ENCODE measurements around the gene SGIP1. TPM values are rescaled to one million over a fixed set of nuclear protein-coding genes. Genes with fewer than 3 reads are reported as not detected.
"Not testable (repeated sequence)": the region's sequence is repeated elsewhere in the genome, so short reads cannot be mapped to it uniquely, and the experiment has no call there.

The SGIP1 gene
- total RNA-seq, 3 donors from 2014 or later = not detected

DNA sequence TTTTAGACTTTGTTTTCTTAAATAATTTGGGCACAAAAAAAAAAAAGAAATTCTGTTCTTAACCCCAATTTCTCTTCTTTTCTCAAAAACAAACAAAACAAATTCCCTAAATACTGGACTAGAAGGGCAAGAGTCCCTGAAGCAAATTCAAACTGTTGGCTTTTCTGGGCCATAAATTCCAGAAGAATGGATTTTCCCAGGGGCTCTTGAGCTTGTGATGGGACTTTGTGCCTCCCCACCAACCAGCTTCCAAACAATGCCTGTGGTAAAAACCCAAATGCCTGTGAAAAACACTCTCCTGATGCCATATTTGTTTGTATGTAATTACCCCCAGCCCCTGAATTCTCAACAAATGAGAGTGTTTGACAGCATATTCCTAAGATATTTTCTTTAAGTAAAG lies 55.4 kb downstream of the SGIP1 start:
- Mint-ChIP-seq H3K9me3 (no peaks in the 10 kb centered on the region), H3K27me3 (ENCODE audit: low read depth) (peaks cover 3% of the 10 kb centered on the region), H3K4me3 (no peak overlapping the region), H3K36me3 (ENCODE audit: insufficient read depth) (no peaks in the 10 kb centered on the region), H3K4me1 (ENCODE audit: low read depth) (no peaks in the 10 kb centered on the region)
- DNase-seq (no peak), ATAC-seq (no peak)

DNA sequence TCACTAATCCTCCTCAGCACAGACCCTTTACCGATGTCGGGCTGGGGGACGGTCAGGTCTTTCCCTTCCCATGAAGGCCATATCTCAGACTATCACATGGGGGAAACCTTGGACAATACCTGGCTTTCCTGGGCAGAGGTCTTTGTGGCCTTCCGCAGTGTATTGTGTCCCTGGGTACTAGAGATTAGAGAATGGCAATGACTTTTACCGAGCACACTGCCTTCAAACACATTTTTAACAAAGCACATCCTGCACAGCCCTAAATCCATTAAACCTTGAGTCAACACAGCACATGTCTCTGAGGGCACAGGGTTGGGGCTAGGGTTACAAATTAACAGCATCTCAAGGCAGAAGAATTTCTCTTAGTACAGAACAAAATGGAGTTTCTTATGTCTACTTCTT lies 58.2 kb downstream of the SGIP1 start:
- not testable (repeated sequence) for H3K4me3 Mint-ChIP-seq; H3K27me3 Mint-ChIP-seq (ENCODE audit: low read depth); H3K4me1 Mint-ChIP-seq (ENCODE audit: low read depth); H3K9me3 Mint-ChIP-seq; DNase-seq; H3K36me3 Mint-ChIP-seq (ENCODE audit: insufficient read depth); ATAC-seq

DNA sequence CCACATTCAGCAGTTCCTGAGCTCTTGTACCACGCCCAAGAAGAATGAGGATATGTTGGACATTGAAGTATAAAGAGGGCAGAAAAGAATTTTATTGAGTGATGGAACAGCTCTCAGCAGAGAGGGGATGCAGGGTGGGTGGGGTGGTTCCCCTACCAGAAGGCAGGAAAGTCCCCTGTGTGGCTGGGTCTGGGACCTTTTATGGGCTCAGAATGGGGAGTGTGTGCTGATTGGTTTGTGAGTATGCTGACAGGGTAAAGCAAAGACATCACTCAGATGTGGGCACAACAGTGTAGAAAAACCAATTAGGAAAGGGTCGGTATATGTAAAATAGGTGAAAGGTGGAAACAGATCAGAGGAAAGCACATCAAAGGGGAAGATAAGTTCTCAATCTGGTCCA lies 62.2 kb downstream of the SGIP1 start:
- no peaks in the 10 kb centered on the region for H3K36me3 Mint-ChIP-seq (ENCODE audit: insufficient read depth)
- DNase-seq (no peak), ATAC-seq (no peak)
- H3K4me3 Mint-ChIP-seq = no peak overlapping the region
- peaks cover 12% of the 10 kb centered on the region for H3K27me3 Mint-ChIP-seq (ENCODE audit: low read depth)
- no peaks in the 10 kb centered on the region for H3K9me3 Mint-ChIP-seq
- H3K4me1 Mint-ChIP-seq (ENCODE audit: low read depth) = no peaks in the 10 kb centered on the region

DNA sequence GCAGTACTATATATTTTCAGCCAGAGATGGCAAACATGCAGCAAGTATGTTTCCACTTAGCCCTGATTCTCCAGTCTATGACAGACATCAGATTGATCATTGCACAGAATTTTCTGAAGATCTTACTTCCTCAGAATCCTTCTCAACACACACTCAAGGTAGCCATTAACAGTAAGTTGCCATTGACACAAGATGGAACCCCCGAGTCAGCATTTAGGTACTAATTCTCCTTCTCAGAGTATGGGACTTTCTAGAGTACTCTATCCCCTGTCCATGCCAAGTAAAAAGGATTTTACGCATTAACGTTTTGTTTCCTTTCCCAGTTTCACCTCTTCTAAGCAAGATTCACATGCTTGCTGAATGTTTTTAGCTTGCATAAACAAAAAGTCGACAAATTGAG lies 63.5 kb downstream of the SGIP1 start:
- DNase-seq = no peak
- Mint-ChIP-seq H3K4me1 (ENCODE audit: low read depth) (no peaks in the 10 kb centered on the region), H3K27me3 (ENCODE audit: low read depth) (peaks cover 12% of the 10 kb centered on the region), H3K36me3 (ENCODE audit: insufficient read depth) (no peaks in the 10 kb centered on the region), H3K4me3 (no peak overlapping the region), H3K9me3 (no peaks in the 10 kb centered on the region)
- ATAC-seq = no peak

GRCh38 chr1:66598670-66599069 lies 64.7 kb downstream of the SGIP1 start:
- ATAC-seq (no peak), DNase-seq (no peak)
- H3K4me1 Mint-ChIP-seq (ENCODE audit: low read depth) = no peaks in the 10 kb centered on the region
- H3K9me3 Mint-ChIP-seq = no peaks in the 10 kb centered on the region
- H3K27me3 Mint-ChIP-seq (ENCODE audit: low read depth) = peaks cover 12% of the 10 kb centered on the region
- H3K36me3 Mint-ChIP-seq (ENCODE audit: insufficient read depth) = no peaks in the 10 kb centered on the region
- H3K4me3 Mint-ChIP-seq = no peak overlapping the region

GRCh38 chr1:66599346-66599745 lies 65.4 kb downstream of the SGIP1 start:
- H3K4me1 Mint-ChIP-seq (ENCODE audit: low read depth) = no peaks in the 10 kb centered on the region

DNA sequence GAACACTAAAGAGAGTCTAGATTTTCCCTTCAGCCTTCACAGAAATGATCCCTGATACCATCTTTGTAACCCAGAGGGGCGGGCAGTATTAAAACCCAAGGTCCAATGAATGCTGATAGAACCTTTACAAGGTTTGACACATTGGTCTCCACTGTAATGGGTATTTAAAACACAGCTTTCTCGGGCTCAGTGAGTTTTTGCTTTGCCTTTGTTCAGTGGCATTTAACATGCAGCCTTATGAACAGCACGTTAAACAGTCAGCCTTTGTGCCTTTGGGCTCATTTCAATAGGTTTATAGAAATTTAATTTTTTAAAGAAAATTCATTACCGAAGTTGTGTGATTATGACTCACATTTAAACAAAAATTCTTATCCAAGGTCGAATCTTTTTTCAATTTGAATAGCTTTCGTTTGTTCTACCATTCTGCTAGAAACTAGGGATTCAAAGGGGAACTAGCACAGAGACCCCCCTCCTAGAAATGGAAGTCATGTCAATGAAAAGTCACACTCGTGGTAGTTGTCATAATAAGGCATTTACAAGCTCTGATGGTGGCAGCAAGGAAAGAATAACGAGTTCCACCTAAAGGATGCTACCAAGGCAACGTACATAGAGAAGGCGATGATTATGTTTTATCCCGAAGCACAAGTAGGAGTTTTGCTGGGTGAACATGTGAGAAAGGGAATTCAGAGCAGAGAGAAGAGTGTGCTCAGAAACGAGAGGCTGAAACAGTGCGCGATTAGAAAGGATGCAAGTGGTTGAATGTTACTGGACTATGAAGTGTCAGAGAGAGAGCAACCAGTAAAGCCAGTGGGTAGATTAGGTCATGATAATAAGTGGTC lies 66.2 kb downstream of the SGIP1 start:
- Mint-ChIP-seq H3K36me3 (ENCODE audit: insufficient read depth) (no peaks in the 10 kb centered on the region), H3K4me3 (no peak overlapping the region), H3K27me3 (ENCODE audit: low read depth) (peaks cover 11% of the 10 kb centered on the region), H3K9me3 (no peaks in the 10 kb centered on the region), H3K4me1 (ENCODE audit: low read depth) (no peaks in the 10 kb centered on the region)
- no peak for ATAC-seq
- no peak for DNase-seq

More at GRCh38 chr1:66599346-66599745, 65.4 kb downstream of the SGIP1 start:
- peaks cover 12% of the 10 kb centered on the region for H3K27me3 Mint-ChIP-seq (ENCODE audit: low read depth)
- DNase-seq (no peak), ATAC-seq (no peak)
- no peak overlapping the region for H3K4me3 Mint-ChIP-seq
- H3K36me3 Mint-ChIP-seq (ENCODE audit: insufficient read depth) = no peaks in the 10 kb centered on the region
- H3K9me3 Mint-ChIP-seq = no peaks in the 10 kb centered on the region

GRCh38 chr1:66605419-66605997 lies 71.6 kb downstream of the SGIP1 start:
- Mint-ChIP-seq H3K4me3 (no peak overlapping the region), H3K9me3 (no peaks in the 10 kb centered on the region), H3K4me1 (ENCODE audit: low read depth) (no peaks in the 10 kb centered on the region), H3K27me3 (ENCODE audit: low read depth) (peaks cover 4% of the 10 kb centered on the region), H3K36me3 (ENCODE audit: insufficient read depth) (no peaks in the 10 kb centered on the region)
- no peak for ATAC-seq
- DNase-seq = no peak

DNA sequence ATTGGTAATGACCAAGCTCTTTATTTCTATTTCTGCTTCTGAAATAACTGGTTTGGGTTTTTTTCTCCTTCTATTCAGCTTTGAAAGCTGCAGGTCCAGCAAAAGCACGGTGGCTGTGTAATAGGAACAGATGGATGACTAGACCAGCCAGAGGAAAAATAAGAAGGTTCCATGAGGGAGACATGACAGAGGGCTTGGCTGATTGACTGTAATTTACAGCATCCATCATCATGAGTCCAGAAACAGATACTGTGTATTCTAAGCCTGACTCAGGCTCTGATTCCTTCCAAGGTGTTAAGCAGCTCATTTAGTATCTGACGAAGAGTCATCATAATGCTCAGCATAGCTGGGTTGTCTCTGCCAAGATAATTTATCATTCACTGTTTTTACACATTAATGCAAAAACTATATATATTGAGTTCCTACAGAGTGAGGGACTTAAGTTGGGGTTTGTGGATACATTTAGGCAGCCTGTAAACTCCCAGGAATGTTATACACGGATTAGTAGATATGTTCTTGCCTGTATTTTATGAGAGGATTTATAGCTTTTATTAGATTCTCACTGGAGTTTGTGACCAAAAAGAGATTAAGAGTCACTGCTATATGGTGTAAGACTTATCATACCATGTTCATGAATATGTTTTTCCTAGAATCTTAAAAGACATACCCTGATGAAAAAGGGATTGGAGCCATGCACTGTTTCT lies 72.6 kb downstream of the SGIP1 start:
- H3K4me1 Mint-ChIP-seq (ENCODE audit: low read depth) = no peaks in the 10 kb centered on the region
- H3K9me3 Mint-ChIP-seq = no peaks in the 10 kb centered on the region
- ATAC-seq (no peak), DNase-seq (no peak)
- no peaks in the 10 kb centered on the region for H3K36me3 Mint-ChIP-seq (ENCODE audit: insufficient read depth)
- peaks cover 4% of the 10 kb centered on the region for H3K27me3 Mint-ChIP-seq (ENCODE audit: low read depth)
- no peak overlapping the region for H3K4me3 Mint-ChIP-seq

GRCh38 chr1:66607458-66607857 lies 73.5 kb downstream of the SGIP1 start:
- no peaks in the 10 kb centered on the region for H3K9me3 Mint-ChIP-seq
- no peaks in the 10 kb centered on the region for H3K4me1 Mint-ChIP-seq (ENCODE audit: low read depth)
- H3K4me3 Mint-ChIP-seq = no peak overlapping the region
- ATAC-seq (no peak), DNase-seq (no peak)
- no peaks in the 10 kb centered on the region for H3K36me3 Mint-ChIP-seq (ENCODE audit: insufficient read depth)
- peaks cover 4% of the 10 kb centered on the region for H3K27me3 Mint-ChIP-seq (ENCODE audit: low read depth)

GRCh38 chr1:66613187-66613586 lies 79.2 kb downstream of the SGIP1 start:
- no peaks in the 10 kb centered on the region for H3K4me1 Mint-ChIP-seq (ENCODE audit: low read depth)
- DNase-seq = no peak
- peaks cover 4% of the 10 kb centered on the region for H3K27me3 Mint-ChIP-seq (ENCODE audit: low read depth)
- no peak overlapping the region for H3K4me3 Mint-ChIP-seq
- no peaks in the 10 kb centered on the region for H3K36me3 Mint-ChIP-seq (ENCODE audit: insufficient read depth)
- H3K9me3 Mint-ChIP-seq = no peaks in the 10 kb centered on the region
- no peak for ATAC-seq

DNA sequence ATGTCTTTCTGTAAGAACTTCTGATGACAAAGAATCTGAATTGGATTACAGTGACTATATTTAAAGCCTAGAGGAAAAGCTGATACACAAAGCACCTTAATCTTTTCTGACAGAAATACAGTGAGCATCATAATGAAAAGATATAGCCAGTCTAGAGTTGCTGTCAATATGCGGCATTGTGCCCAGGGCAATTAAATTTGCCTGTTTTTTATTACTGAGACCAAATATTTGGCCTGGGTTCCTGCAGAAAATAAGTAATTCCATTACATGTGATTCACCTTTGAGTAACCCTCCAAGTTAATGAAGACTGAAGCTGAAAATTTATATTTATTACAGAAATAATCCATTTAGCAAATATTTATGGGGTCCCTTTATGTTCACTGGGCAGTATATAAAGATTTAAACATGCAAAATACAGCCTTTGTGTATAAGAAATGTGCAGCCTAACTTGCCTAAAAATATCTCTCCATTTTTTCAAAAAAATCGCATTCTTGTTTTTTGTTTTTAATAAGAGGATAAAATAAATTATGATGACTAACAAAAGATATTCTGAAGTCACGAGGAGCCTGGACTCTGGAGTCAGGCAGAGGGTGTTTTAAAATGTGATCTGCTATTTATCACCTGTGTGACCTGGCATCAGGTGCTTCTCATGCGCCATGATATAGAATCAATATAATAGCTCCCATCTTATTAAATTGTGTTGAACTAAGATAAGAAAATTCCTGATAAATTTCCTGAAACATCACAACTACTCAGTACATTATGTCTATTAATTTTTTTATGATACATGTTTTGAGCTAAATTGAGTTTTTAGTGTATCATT lies 83.6 kb downstream of the SGIP1 start:
- H3K9me3 Mint-ChIP-seq = no peaks in the 10 kb centered on the region
- no peaks in the 10 kb centered on the region for H3K4me1 Mint-ChIP-seq (ENCODE audit: low read depth)
- DNase-seq = no peak
- H3K27me3 Mint-ChIP-seq (ENCODE audit: low read depth) = peaks cover 2% of the 10 kb centered on the region
- no peak overlapping the region for H3K4me3 Mint-ChIP-seq
- no peak for ATAC-seq
- H3K36me3 Mint-ChIP-seq (ENCODE audit: insufficient read depth) = no peaks in the 10 kb centered on the region

DNA sequence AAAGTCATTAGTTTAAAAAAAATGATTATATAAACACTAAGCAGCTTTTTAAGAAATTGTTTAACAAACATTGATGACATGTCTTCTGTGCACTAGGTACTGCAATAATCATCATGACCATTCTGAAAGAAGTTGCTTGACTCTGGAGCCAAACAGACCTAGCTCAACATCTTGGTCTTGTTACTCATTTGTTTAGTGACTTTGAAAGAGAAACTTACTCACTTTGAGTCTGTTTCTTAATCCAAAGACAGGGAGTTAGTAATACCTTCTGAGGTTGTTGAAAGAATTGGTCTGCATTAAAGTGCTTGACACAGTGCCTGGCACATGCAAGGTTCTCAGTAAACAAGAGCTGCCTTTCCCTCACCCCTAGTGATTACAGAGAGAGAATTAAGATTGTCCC lies 84.4 kb downstream of the SGIP1 start:
- DNase-seq = no peak
- Mint-ChIP-seq H3K4me1 (ENCODE audit: low read depth) (no peaks in the 10 kb centered on the region), H3K36me3 (ENCODE audit: insufficient read depth) (no peaks in the 10 kb centered on the region), H3K4me3 (no peak overlapping the region), H3K27me3 (ENCODE audit: low read depth) (peaks cover 2% of the 10 kb centered on the region), H3K9me3 (no peaks in the 10 kb centered on the region)
- peak; percentile 71 to 78 for ATAC-seq

- H3K9me3 Mint-ChIP-seq = no peaks in the 10 kb centered on the region
- no peak for DNase-seq
- no peak for ATAC-seq
- H3K4me3 Mint-ChIP-seq = no peak overlapping the region
- no peaks in the 10 kb centered on the region for H3K36me3 Mint-ChIP-seq (ENCODE audit: insufficient read depth)
- no peaks in the 10 kb centered on the region for H3K27me3 Mint-ChIP-seq (ENCODE audit: low read depth)
- peaks cover 5% of the 10 kb centered on the region for H3K4me1 Mint-ChIP-seq (ENCODE audit: low read depth)
Observed at GRCh38 chr1:66623812-66624211, 89.9 kb downstream of the SGIP1 start.
